Heart right ventricle (tissue), 16 donors: ENCODE results near the gene CRTC1. TPM values are rescaled to one million over a fixed set of nuclear protein-coding genes. Genes with fewer than 3 reads are reported as not detected.

Experiments
- ATAC-seq, 8 donors: fragments of 200-7000 bp; cut with Tn5 transposase; one replicate each; pipeline ENCODE4 v1.9.1; 2020; ENCODE audit warnings: mild to moderate bottlenecking in 8 of 8, moderate library complexity in 8 of 8, moderate number of reproducible peaks in 1 of 8
- DNase-seq, 2 donors: peaks; one replicate each; pipeline ENCODE4 v3.0.0-alpha.2; 2020
- H3K27ac ChIP-seq, 10 donors: fragments of 200-600 bp; sonication (generic) in 2 of 10; one replicate each; pipeline versions ENCODE4 v1.5.0 to v1.8.0; 2020 to 2022; ENCODE audit warnings: mild to moderate bottlenecking in 3 of 10
- H3K27me3 ChIP-seq, 7 donors: fragments of 200-600 bp; one replicate each; pipeline ENCODE4 v1.8.0; 2021 to 2022; ENCODE audit warnings: mild to moderate bottlenecking in 2 of 7
- H3K36me3 ChIP-seq, 9 donors: fragments of 200-600 bp; sonication (generic) in 1 of 9; one replicate each; pipeline versions ENCODE4 v1.5.0 to v1.8.0; 2020 to 2022; ENCODE audit warnings: mild to moderate bottlenecking in 2 of 9
- H3K4me1 ChIP-seq, 9 donors: fragments of 200-600 bp; sonication (generic) in 1 of 9; one replicate each; pipeline versions ENCODE4 v1.5.0 to v1.8.0; 2020 to 2022; ENCODE audit warnings: mild to moderate bottlenecking in 4 of 9
- H3K4me3 ChIP-seq, 10 donors: fragments of 200-600 bp; sonication (generic) in 2 of 10; one replicate each; pipeline versions ENCODE4 v1.5.0 to v1.8.0; 2020 to 2022; ENCODE audit warnings: mild to moderate bottlenecking in 7 of 10, moderate library complexity in 2 of 10
- H3K9me3 ChIP-seq, 11 donors: fragments of 200-600 bp in 10 of 11; sonication (generic) in 2 of 11; one replicate each; pipeline versions ENCODE4 v1.5.0 to v1.8.0; 2013 to 2022; ENCODE audit warnings: mild to moderate bottlenecking in 2 of 11, control low read depth in 1 of 11, moderate library complexity in 1 of 11
- CTCF ChIP-seq, 9 donors: fragments of 200-600 bp; sonication (generic) in 2 of 9; IDR thresholded peaks; one replicate each; pipeline versions ENCODE4 v1.5.0 to v1.8.0; 2021 to 2022; ENCODE audit warnings: antibody characterized with exemption in 9 of 9, mild to moderate bottlenecking in 5 of 9, moderate library complexity in 1 of 9
- WGBS, 2 donors: extraction: QIAGEN DNeasy Blood & Tissue Kit; methylation state at CpG; one replicate each; pipeline ENCODE4 v1.1.7; 2013; ENCODE audit warnings: inconsistent platforms in 1 of 2; 5-methylcytosine and 5-hydroxymethylcytosine counted together
- intact Hi-C, 10 donors: fragments of 100-400 bp; cut with DNase I; formaldehyde crosslinking; loops; one replicate each; pipeline versions ENCODE4 v1.11.1 to v1.14.2; 2022
- polyA plus RNA-seq, 2 donors: library from polyadenylated mRNA; stranded (reverse); fragments of 200-250 nt; gene quantifications; one replicate each; pipeline ENCODE4 v1.2.3, GENCODE V29; 2013
- total RNA-seq, 10 donors: library from RNA; stranded (reverse); fragmentation: NEBNext Ultra II Directional in 3 of 10; extraction: Animal tissue kit (Norgen Biotek cat#: 25700) in 3 of 10; gene quantifications; one replicate each; pipeline versions ENCODE4 v1.2.1 to v1.2.4, GENCODE V29; 2021 to 2023
- donor health status: Arrhythmogenic right ventricular cardiomyopathy.
- donor health status: ischemic (EF 13 %, LVEDD 7.1; RV severe dilation, severe dysfunction).
- donor health status: healthy with polysubstance abuse.
- donor health status: DM: no; HTN: yes; CAD: no.
- donor health status: DM: no; HTN: no; CAD: no.
- donor health status: ischemic (EF 25% LVEDD 6.9; RV normal size, moderate dysfunction).
- donor health status: ischemic (EF 25% LVEDD 5.7; RV mildly dilated, moderate dysfunction).
- donor health status: healthy.
- donor health status: DM: yes; HTN: yes; CAD: no.
- donor health status: Ischemic cardiomyopathy.
- donor health status: ischemic (EF 35%, LVEDD 5.7; RV mildly dilated, moderate dysfunction).
- donor health status: nonischemic (EF 11% LVEDD 7.7; RV severe dilation, severe dysfunction).
- donor health status: DM: yes; HTN: yes; CAD: no.
- donor health status: PGD.
- donor health status: ischemic (EF 29% LVEDD 5.4; RV normal size, mild dysfunction).
- donor health status: nonischemic (EF 23%, LVEDD 6.1; RV moderate dilation, normal function).

Gene CRTC1
- total and polyA plus RNA-seq, 12 donors, result 3.2 to 11.8 (median 9.1) TPM

DNA sequence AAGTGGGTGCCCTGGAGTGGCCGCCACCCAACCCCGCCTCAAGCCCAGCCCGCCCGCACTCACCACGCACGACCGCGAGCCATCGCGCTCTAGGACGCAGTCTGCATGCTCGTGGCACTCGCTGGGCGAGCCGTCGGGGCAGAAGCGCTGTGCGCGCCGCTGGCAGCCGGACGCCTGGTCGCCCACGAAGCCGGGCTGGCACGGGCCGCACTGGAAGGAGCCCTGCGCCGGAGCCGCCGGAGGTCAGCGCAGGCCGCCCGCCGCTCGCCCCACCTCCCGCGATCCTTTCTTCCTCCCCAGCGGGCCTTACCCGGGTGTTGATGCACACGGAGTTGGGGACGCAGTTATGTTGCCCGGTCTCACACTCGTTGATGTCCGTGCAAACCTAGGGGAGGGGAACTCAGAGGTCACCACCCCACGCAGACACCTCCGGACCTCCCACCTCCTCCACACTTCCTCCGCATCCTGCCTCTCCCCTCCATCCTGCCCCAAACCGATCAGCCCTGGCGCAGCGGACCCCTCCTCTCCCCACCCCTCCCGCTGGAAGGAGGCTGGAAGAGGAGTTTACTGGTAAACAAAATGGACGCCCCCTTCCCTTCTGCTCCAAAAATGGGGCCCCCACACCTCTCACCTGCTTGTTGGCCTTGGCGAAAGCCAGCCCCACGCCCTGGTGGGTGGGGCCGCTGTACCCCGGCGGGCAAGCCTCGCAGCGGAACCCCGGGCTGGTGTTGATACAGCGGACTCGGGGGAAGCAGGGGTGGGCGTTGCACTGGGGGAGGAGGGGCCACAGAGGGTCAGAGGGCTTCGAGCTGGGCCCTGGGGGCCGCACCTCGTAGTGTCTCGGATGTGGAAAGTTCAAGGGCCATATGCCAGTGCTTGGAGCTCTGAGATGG is 105.3 kb downstream of the CRTC1 start:
- Histone ChIP-seq H3K9me3 (no peaks in the 10 kb centered on the region), H3K4me1 (peaks cover 5 to 45% (median 42%) of the 10 kb centered on the region in 9 donors), H3K27ac (no peak overlapping the region), H3K4me3 (no peak overlapping the region), H3K36me3 (no peaks in the 10 kb centered on the region), H3K27me3 (peaks cover 43 to 98% (median 88%) of the 10 kb centered on the region in 7 donors)
- no peak for DNase-seq
- intact Hi-C loops, result no loop called here
- ATAC-seq, result no peak
- WGBS, 2 donors, result 2% methylated on average over 68 of the region's 68 CpGs
- TF ChIP-seq CTCF (IDR thresholded peaks at IDR 0.05), result no peak

- intact Hi-C loops, result no loop called here
- H3K27me3 ChIP-seq, result peaks cover 43 to 99% (median 92%) of the 10 kb centered on the region in 7 donors
- peaks cover 5 to 45% (median 42%) of the 10 kb centered on the region in 9 donors for H3K4me1 ChIP-seq
- H3K36me3 ChIP-seq, result no peaks in the 10 kb centered on the region
- 1 to 3% methylated on average over 34 to 38 of the region's 38 CpGs for WGBS, 2 donors
- ATAC-seq (no peak), DNase-seq (no peak)
- no peak for TF ChIP-seq CTCF (IDR thresholded peaks at IDR 0.05)
- H3K4me3 ChIP-seq, result peak overlapping the region in 8 of 10 donors; percentile 17 to 48 (median 35)
- no peak overlapping the region for H3K27ac ChIP-seq
- H3K9me3 ChIP-seq, result no peaks in the 10 kb centered on the region
Measured at GRCh38 chr19:18789422-18789869, 106.0 kb downstream of the CRTC1 start.

- peaks cover 43 to 99% (median 96%) of the 10 kb centered on the region in 7 donors for H3K27me3 ChIP-seq
- no peak for TF ChIP-seq CTCF (IDR thresholded peaks at IDR 0.05)
- H3K27ac ChIP-seq, result no peak overlapping the region
- no peaks in the 10 kb centered on the region for H3K36me3 ChIP-seq
- peak overlapping the region in 9 of 10 donors; percentile 17 to 48 (median 34) for H3K4me3 ChIP-seq
- no peaks in the 10 kb centered on the region for H3K9me3 ChIP-seq
- 1 to 2% methylated on average over 35 to 65 of the region's 65 CpGs for WGBS, 2 donors
- peaks cover 5 to 45% (median 42%) of the 10 kb centered on the region in 9 donors for H3K4me1 ChIP-seq
- DNase-seq, result no peak
- intact Hi-C loops, result no loop called here
- peak in 5 of 8 donors; percentile 17 to 46 (median 26) for ATAC-seq
Measured at GRCh38 chr19:18789883-18790565, 106.5 kb downstream of the CRTC1 start.

- H3K9me3 ChIP-seq, result no peaks in the 10 kb centered on the region
- peaks cover 43 to 99% (median 97%) of the 10 kb centered on the region in 7 donors for H3K27me3 ChIP-seq
- intact Hi-C loops, result no loop called here
- DNase-seq (no peak), ATAC-seq (no peak)
- H3K4me1 ChIP-seq, result peaks cover 8 to 45% (median 39%) of the 10 kb centered on the region in 9 donors
- WGBS, 2 donors, result 3 to 4% methylated on average over 61 of the region's 61 CpGs
- peak within 1 kb of the TSS in 9 of 10 donors; percentile 17 to 48 (median 34) for H3K4me3 ChIP-seq
- no peak within 1 kb of the TSS for H3K27ac ChIP-seq
- H3K36me3 ChIP-seq, result no peaks in the 10 kb centered on the region
- no peak for TF ChIP-seq CTCF (IDR thresholded peaks at IDR 0.05)
Measured at GRCh38 chr19:18790566-18791314, 107.3 kb downstream of the CRTC1 start, which contains the start of gene COMP. Gene COMP, minus strand, starts transcription at chr19:18791305. Its CDS starts 36 bp downstream, at chr19:18791269.
